Measurements from ENCODE around the gene JPH3.

Gene JPH3

GRCh38 chr16:87688876-87689815, 86.8 kb downstream of the JPH3 start:
- Mint-ChIP-seq H3K27ac (no peak overlapping the region), H3K9me3 (no peaks in the 10 kb centered on the region), H3K4me3 (no peak overlapping the region), H3K36me3 (ENCODE audit: low read depth) (no peaks in the 10 kb centered on the region), H3K27me3 (no peaks in the 10 kb centered on the region), H3K4me1 (ENCODE audit: low read depth) (no peaks in the 10 kb centered on the region)

GRCh38 chr16:87689956-87690465, 87.7 kb downstream of the JPH3 start:
- no peak overlapping the region for H3K27ac Mint-ChIP-seq
- H3K4me3 Mint-ChIP-seq = no peak overlapping the region
- H3K4me1 Mint-ChIP-seq (ENCODE audit: low read depth) = no peaks in the 10 kb centered on the region
- H3K9me3 Mint-ChIP-seq = no peaks in the 10 kb centered on the region
- peaks cover 4% of the 10 kb centered on the region for H3K36me3 Mint-ChIP-seq (ENCODE audit: low read depth)
- H3K27me3 Mint-ChIP-seq = no peaks in the 10 kb centered on the region

GRCh38 chr16:87690911-87691685, 88.8 kb downstream of the JPH3 start:
- H3K4me1 Mint-ChIP-seq (ENCODE audit: low read depth) = no peaks in the 10 kb centered on the region
- peaks cover 4% of the 10 kb centered on the region for H3K36me3 Mint-ChIP-seq (ENCODE audit: low read depth)
- H3K27me3 Mint-ChIP-seq = no peaks in the 10 kb centered on the region
- H3K4me3 Mint-ChIP-seq = no peak overlapping the region
- no peaks in the 10 kb centered on the region for H3K9me3 Mint-ChIP-seq
- H3K27ac Mint-ChIP-seq = no peak overlapping the region

DNA sequence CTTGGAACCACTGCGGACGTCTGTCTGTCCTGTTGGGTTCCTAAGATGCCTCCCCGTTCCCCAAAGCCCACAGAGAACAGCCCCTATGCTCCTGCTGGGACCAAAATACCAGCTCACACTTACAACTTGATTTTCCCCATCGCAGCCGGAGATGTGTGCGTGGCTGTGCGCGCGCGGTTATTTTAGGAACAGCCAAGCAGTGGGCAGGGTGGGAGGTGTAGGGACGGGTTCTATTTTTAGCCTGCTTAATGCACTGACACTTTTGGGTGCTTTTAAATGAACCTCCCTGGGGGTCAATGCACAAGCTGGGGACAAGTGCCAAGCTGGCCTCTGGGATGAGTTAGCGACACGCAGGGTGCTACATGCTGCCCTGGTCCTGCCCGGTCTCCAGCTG, 89.4 kb downstream of the JPH3 start:
- H3K36me3 Mint-ChIP-seq (ENCODE audit: low read depth) = peaks cover 8% of the 10 kb centered on the region
- H3K4me1 Mint-ChIP-seq (ENCODE audit: low read depth) = no peaks in the 10 kb centered on the region
- H3K27ac Mint-ChIP-seq = no peak overlapping the region
- H3K4me3 Mint-ChIP-seq = no peak overlapping the region
- H3K27me3 Mint-ChIP-seq = no peaks in the 10 kb centered on the region
- H3K9me3 Mint-ChIP-seq = no peaks in the 10 kb centered on the region

DNA sequence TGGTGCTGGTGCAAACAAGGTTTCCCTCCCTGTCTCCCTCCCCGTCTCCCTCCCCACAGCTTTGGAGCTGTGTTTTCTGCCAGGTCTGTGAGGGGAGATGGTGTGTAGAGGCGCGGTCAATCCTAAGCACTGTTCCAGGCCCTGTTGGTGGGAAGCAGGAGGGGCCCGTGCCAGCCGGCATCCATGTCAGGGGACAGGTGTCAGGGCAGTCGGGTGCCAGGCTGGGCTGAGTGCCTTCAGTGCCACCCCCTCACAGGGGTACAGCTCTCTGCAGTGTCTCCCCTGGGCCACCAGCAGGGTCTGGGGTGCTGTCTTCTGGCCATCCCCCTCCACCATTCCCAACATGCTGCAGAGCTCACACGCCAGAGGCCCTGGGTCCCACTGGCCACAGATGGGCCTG, 89.9 kb downstream of the JPH3 start:
- Mint-ChIP-seq H3K27me3 (no peaks in the 10 kb centered on the region), H3K36me3 (ENCODE audit: low read depth) (peaks cover 10% of the 10 kb centered on the region), H3K9me3 (no peaks in the 10 kb centered on the region), H3K27ac (no peak overlapping the region), H3K4me3 (no peak overlapping the region), H3K4me1 (ENCODE audit: low read depth) (no peaks in the 10 kb centered on the region)

DNA sequence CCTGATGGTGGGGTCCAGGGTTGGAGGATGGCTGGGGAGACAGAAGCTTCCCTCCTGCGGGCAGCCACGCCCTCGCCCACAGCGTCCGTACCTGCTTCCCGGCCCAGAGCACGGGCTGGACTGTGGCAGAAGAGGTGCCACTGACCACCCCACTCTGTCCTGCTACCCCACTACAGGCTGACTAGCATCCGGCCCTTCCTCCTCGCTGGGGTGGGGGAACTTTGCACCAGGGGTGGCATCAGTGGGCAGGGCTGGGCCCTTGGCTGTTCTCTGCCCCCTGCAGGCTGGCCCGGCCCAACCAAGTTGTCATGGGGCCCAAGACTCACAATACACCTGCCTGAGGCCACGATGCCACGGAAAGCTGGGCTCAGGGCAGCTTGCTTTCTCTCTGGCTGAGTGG, 90.4 kb downstream of the JPH3 start:
- Mint-ChIP-seq H3K36me3 (ENCODE audit: low read depth) (peaks cover 15% of the 10 kb centered on the region), H3K4me3 (no peak overlapping the region), H3K27me3 (no peaks in the 10 kb centered on the region), H3K4me1 (ENCODE audit: low read depth) (no peaks in the 10 kb centered on the region), H3K9me3 (no peaks in the 10 kb centered on the region), H3K27ac (no peak overlapping the region)

DNA sequence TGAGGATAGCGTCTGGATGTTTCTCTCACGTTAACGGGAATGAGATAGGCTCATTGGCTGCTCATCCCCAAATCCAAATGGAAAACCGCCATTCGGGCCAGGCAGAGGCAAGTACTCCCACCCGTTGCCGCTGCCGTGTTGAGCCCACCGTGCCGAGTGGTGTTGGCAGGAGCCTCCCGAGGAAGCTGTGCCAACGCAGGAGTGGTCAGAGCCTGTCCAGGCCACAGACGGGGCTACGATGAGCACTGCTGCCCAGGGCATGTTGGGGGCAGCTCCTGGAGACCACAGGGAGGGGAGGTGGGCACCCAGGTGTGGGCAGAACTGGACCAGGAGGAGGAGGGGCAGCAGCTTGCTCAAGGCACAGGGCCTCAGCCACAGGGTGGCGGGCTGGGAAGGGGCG, 91.5 kb downstream of the JPH3 start:
- H3K9me3 Mint-ChIP-seq = no peaks in the 10 kb centered on the region
- no peak overlapping the region for H3K27ac Mint-ChIP-seq
- no peak overlapping the region for H3K4me3 Mint-ChIP-seq
- peaks cover 8% of the 10 kb centered on the region for H3K4me1 Mint-ChIP-seq (ENCODE audit: low read depth)
- H3K36me3 Mint-ChIP-seq (ENCODE audit: low read depth) = peaks cover 19% of the 10 kb centered on the region
- no peaks in the 10 kb centered on the region for H3K27me3 Mint-ChIP-seq

DNA sequence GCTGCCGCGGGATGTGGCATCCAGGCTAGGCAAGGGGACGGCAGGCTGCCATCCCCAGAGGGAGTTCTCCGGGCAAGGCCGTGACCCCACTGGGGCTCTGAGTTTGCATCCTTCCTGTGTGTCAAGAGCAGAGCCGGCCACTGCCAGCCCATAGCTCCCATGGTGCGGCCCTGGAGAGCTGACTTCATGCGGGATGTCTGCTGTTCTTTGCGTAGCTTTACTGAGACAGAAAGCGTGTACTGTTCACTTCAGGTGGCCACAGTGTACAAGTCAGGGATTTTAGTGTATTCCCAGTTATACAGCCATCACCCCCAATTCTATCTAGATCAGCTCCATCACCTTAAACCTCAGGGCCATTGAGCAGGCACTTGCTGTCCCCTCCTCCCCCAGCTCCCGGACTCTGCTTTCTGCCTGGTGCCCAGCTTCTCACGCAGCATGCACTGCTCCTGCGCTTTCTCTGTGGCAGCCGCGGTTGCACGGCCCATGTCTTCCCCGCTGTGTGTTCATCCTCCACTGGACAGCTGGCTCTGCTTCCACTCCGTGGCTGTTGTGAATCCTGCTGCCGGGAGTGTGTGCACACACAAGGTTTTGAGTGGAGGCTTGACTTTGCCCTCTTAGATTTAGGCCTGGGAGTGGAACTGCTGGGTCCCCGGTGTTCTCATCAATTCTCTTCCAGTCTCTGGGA, 92.3 kb downstream of the JPH3 start:
- H3K9me3 Mint-ChIP-seq = no peaks in the 10 kb centered on the region
- no peaks in the 10 kb centered on the region for H3K27me3 Mint-ChIP-seq
- H3K4me1 Mint-ChIP-seq (ENCODE audit: low read depth) = peaks cover 12% of the 10 kb centered on the region
- H3K36me3 Mint-ChIP-seq (ENCODE audit: low read depth) = peaks cover 19% of the 10 kb centered on the region
- no peak overlapping the region for H3K4me3 Mint-ChIP-seq
- no peak overlapping the region for H3K27ac Mint-ChIP-seq

- Mint-ChIP-seq H3K4me1 (ENCODE audit: low read depth) (peaks cover 16% of the 10 kb centered on the region), H3K4me3 (no peak overlapping the region), H3K27ac (no peak overlapping the region), H3K27me3 (no peaks in the 10 kb centered on the region), H3K36me3 (ENCODE audit: low read depth) (peaks cover 23% of the 10 kb centered on the region), H3K9me3 (no peaks in the 10 kb centered on the region)
These were observed 93.2 kb downstream of the JPH3 start for GRCh38 chr16:87695534-87695933.

DNA sequence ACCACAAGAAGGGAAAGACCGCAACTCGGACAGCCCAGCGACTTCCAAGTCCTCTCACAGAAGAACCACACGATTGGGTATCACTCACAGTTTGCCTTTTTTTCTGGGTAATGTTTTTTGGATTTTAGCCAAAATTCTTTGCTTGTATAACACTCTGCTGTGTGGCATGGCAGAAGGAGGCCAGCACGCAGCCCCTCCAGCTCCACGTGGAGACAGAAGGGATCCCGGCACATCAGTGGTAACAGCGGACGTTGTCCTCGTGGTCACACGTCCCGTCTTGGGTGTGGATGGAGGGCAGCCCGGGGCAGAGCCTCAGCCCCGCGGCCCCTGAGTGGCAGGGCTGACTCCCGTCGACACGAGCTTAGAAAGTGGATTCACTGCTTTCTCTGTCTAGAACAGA, 94.4 kb downstream of the JPH3 start:
- Mint-ChIP-seq H3K27ac (no peak overlapping the region), H3K4me1 (ENCODE audit: low read depth) (peaks cover 21% of the 10 kb centered on the region), H3K4me3 (no peak overlapping the region), H3K9me3 (no peaks in the 10 kb centered on the region), H3K27me3 (no peaks in the 10 kb centered on the region), H3K36me3 (ENCODE audit: low read depth) (peaks cover 23% of the 10 kb centered on the region)

GRCh38 chr16:87697256-87697655, 94.9 kb downstream of the JPH3 start:
- Mint-ChIP-seq H3K4me3 (no peak overlapping the region), H3K36me3 (ENCODE audit: low read depth) (peaks cover 23% of the 10 kb centered on the region), H3K27me3 (no peaks in the 10 kb centered on the region), H3K9me3 (no peaks in the 10 kb centered on the region), H3K4me1 (ENCODE audit: low read depth) (peaks cover 26% of the 10 kb centered on the region), H3K27ac (peak overlapping the region; percentile 48)

DNA sequence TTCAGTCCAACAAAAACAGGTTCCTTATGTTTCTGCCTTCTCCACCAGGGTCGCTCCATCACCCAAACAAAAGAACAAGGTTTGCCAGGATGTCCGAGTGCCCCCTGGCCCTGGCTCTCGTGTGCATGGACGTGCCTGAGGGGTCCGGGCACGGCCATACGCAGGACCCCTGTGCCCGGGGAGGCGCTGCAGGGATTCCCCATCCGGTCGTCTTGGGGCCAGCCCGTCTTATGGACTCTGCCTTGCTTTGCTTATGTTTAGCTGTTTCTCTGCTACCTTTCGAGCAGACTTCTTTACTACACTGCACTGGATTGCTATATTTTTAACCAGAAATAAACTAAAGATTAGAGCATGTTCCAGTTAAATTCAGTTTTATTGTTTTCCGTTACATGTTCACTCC, 95.5 kb downstream of the JPH3 start:
- H3K4me3 Mint-ChIP-seq = no peak overlapping the region
- H3K4me1 Mint-ChIP-seq (ENCODE audit: low read depth) = peaks cover 31% of the 10 kb centered on the region
- H3K36me3 Mint-ChIP-seq (ENCODE audit: low read depth) = peaks cover 28% of the 10 kb centered on the region
- peak overlapping the region; percentile 48 for H3K27ac Mint-ChIP-seq
- H3K9me3 Mint-ChIP-seq = no peaks in the 10 kb centered on the region
- no peaks in the 10 kb centered on the region for H3K27me3 Mint-ChIP-seq

- Mint-ChIP-seq H3K36me3 (ENCODE audit: low read depth) (peaks cover 32% of the 10 kb centered on the region), H3K27ac (no peak overlapping the region), H3K27me3 (no peaks in the 10 kb centered on the region), H3K4me1 (ENCODE audit: low read depth) (peaks cover 36% of the 10 kb centered on the region), H3K4me3 (no peak overlapping the region), H3K9me3 (no peaks in the 10 kb centered on the region)
These were observed 95.9 kb downstream of the JPH3 start for GRCh38 chr16:87698241-87698640.

- Mint-ChIP-seq H3K4me3 (no peak overlapping the region), H3K36me3 (ENCODE audit: low read depth) (peaks cover 37% of the 10 kb centered on the region), H3K27ac (no peak overlapping the region), H3K27me3 (no peaks in the 10 kb centered on the region), H3K9me3 (no peaks in the 10 kb centered on the region), H3K4me1 (ENCODE audit: low read depth) (peaks cover 41% of the 10 kb centered on the region)
These were observed 96.4 kb downstream of the JPH3 start for GRCh38 chr16:87698676-87699199.
